HG02852 (cell line): ENCODE measurements around the gene DNAAF3.

Experiments used
- ATAC-seq: cut with Tn5 transposase; IDR thresholded peaks from one replicate; pipeline ENCODE4 v1.9.1; 2021; ENCODE audit warnings: mild to moderate bottlenecking, moderate library complexity; ENCODE audit not compliant: unreplicated experiment

The DNAAF3 gene

GRCh38 chr19:55116859-55117662 lies 49.4 kb downstream of the DNAAF3 start, which contains the start of gene PPP1R12C:
TSS of gene PPP1R12C (minus strand) at chr19:55117637. CDS start at chr19:55117543, 94 bp downstream.
- ATAC-seq = peak; percentile 4

GRCh38 chr19:55116232-55116858 lies 50.1 kb downstream of the DNAAF3 start:
- no peak for ATAC-seq

- no peak for ATAC-seq
Measured at GRCh38 chr19:55115446-55116065, 50.9 kb downstream of the DNAAF3 start.

DNA sequence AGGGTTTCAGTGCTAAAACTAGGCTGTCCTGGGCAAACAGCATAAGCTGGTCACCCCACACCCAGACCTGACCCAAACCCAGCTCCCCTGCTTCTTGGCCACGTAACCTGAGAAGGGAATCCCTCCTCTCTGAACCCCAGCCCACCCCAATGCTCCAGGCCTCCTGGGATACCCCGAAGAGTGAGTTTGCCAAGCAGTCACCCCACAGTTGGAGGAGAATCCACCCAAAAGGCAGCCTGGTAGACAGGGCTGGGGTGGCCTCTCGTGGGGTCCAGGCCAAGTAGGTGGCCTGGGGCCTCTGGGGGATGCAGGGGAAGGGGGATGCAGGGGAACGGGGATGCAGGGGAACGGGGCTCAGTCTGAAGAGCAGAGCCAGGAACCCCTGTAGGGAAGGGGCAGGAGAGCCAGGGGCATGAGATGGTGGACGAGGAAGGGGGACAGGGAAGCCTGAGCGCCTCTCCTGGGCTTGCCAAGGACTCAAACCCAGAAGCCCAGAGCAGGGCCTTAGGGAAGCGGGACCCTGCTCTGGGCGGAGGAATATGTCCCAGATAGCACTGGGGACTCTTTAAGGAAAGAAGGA lies 51.8 kb downstream of the DNAAF3 start:
- no peak for ATAC-seq

DNA sequence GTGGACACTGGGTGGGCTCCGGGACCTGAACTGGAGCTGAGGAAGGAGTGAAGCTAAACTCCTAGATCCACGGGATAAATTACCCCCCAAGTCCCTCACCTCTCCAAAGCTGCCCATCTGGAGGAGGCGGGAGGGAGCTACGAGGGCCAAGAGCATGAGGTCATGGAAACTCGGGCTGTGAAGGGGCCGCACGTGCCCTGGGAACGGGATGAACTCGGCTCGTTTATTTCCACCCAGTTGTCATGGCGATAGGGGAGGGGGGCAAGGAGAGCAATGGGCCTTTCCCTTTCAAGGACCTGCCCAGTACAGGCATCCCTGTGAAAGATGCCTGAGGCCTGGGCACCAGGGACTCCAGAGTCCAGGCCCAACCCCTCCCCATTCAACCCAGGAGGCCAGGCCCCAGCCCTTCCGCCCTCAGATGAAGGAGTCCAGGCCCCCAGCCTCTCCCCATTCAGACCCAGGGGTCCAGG lies 52.8 kb downstream of the DNAAF3 start:
- no peak for ATAC-seq

DNA sequence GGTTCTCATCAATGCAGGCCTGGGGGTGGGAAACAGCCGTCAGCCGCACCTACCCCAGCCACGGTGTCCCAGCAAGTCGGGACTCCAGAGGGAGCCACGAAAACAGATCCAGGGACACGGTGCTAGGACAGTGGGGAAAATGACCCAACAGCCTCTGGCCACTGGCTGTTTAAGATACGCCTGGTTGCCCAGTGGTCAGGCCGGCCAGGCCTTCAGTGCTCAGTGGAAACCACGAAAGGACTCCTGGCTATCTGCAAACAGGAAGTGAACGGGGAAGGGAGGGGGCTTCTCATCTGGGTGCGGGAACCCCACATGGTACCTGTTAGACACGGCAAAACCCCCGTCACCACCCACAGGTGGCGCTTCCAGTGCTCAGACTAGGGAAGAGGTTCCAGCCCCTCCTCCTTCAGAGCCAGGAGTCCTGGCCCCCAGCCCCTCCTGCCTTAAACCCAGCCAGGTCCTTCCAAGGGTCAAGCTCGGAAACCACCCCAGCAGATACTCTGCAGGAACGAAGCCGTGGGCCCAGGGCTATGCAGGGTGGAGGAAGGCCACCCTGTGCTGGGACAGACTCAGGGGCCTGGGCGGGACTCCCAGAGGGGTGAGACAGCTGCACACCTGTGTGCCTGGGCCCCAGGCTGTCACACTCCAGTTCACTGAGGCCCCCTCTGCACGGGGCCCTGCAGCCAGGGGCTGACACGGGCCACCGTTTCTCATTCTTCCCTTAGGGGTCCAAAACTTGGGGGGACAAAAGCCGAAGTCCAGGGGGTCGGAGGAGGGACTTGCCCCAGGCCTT lies 53.4 kb downstream of the DNAAF3 start:
- ATAC-seq = no peak

- no peak for ATAC-seq
Measured at GRCh38 chr19:55112246-55112776, 54.1 kb downstream of the DNAAF3 start.

- ATAC-seq = no peak
Measured at GRCh38 chr19:55111238-55111831, 55.1 kb downstream of the DNAAF3 start.

- no peak for ATAC-seq
Measured at GRCh38 chr19:55109527-55110291, 56.7 kb downstream of the DNAAF3 start.
